ENCODE measurements around the gene CCDC40.

- no peak for TF ChIP-seq CTCF (conservative IDR thresholded peaks at IDR 0.05 in 1 of 2, IDR thresholded peaks at IDR 0.05 in 1 of 2; ENCODE audit: extremely low read depth in 1 of 2, insufficient read depth in 1 of 2, low read depth in 1 of 2, low read length in 2 of 2)
- no peak for TF ChIP-seq EZH2 (IDR thresholded peaks at IDR 0.05; ENCODE audit: borderline replicate concordance, low read length)
These were observed 69.7 kb downstream of the CCDC40 start for GRCh38 chr17:80106176-80106575.
